Measurements from ENCODE around the gene TPSD1. TPM values are rescaled to one million over a fixed set of nuclear protein-coding genes. Genes with fewer than 3 reads are reported as not detected.

The TPSD1 gene
- total RNA-seq, 1 donor from 2014 or later: not detected

DNA sequence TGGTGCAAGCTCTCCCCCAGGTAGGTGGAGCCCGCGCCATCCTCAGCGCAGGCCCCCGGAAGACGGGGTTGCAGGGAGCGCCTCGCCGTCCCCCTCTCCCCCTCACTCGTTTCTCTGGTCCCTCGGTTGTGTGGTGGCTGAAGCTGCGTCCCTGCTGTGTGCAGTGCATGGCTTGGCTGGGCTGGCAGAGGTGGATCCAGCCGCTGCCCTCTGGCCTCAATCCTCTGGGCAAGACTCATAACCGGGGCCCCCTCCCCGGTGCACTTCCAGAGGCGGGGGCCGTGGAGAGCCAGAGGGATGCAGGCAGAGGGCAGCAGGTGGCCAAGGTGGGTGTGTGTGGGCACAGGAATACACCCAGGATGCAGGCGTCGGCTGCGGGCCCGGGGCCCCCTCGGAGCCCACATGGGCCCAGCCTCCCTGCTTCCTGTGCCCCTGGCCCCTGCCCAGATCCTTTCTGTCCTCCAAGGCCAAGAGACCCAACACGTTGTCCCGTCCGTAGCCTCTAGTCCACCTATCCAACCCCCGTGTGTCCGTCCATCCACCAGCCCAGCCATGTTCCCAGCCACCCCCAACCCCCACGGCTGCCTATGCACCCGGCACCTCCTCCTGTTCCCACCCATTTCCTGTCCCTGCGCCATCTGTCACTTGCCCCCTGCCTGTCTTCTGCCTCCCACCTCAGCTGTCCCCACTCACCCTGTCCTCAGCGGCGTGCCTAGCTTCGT, 40.1 kb upstream of the TPSD1 start:
- no peaks in the 10 kb centered on the region for H3K27me3 Mint-ChIP-seq
- no peaks in the 10 kb centered on the region for H3K4me1 Mint-ChIP-seq (ENCODE audit: unreplicated experiment)
- no peak overlapping the region for H3K27ac Mint-ChIP-seq
- no peaks in the 10 kb centered on the region for H3K36me3 Mint-ChIP-seq
- DNase-seq (ENCODE audit: extremely low spot score, unreplicated experiment): no peak
- no peaks in the 10 kb centered on the region for H3K9me3 Mint-ChIP-seq
- H3K4me3 Mint-ChIP-seq: no peak overlapping the region
- TF ChIP-seq CTCF (conservative IDR thresholded peaks at IDR 0.05): no peak

DNA sequence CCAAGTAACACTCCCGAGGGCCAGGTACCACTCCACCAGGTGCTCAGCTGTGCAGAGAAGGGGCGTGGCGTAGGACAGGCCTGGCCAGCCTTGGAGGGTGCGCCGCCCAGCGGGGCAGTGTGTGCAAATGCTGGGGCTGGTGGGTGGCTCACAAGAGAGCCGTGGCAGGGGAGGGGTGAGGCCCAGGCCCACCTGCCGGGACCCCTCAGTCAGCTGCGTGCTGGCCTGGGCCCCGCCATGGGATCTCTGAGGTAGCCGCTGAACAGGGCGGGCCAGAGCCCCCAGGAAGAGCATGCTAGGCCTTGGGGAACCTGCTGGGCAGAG, 39.6 kb upstream of the TPSD1 start:
- H3K27ac Mint-ChIP-seq: no peak overlapping the region
- H3K27me3 Mint-ChIP-seq: no peaks in the 10 kb centered on the region
- H3K9me3 Mint-ChIP-seq: no peaks in the 10 kb centered on the region
- no peak for TF ChIP-seq CTCF (conservative IDR thresholded peaks at IDR 0.05)
- H3K36me3 Mint-ChIP-seq: no peaks in the 10 kb centered on the region
- no peak overlapping the region for H3K4me3 Mint-ChIP-seq
- no peaks in the 10 kb centered on the region for H3K4me1 Mint-ChIP-seq (ENCODE audit: unreplicated experiment)
- DNase-seq (ENCODE audit: extremely low spot score, unreplicated experiment): no peak

DNA sequence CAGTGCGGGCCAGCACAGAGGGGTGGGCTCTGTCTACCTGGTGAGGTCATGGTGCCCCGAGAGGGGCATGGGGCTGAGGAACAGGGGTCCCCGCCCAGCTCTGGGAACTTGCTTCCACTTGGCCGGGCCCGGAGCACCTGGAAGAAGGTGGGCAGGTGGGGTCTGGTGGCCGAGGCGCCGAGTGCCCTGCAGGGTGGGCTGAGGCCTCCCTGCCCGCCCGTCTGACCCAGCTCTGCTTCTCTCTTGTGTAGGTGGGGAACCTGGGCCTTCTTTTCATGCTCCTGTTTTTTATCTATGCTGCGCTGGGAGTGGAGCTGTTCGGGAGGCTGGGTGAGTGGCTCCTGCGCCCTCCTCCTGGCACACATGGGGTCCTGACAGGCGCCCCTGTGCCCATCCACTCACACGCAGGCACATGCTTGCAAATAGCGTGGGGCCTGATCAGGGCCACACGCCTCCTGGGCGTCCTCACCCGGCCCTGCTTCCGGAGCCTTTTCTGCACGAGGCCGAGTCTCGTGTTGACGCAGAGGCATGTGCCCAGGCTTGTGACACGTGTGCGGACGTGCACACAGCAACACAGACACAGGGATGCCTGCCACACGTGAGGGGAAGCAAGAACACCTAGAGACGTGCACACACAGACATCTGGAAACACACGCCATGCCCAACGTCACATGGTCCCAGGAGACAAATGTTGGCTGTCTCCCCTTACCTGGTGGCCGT, 39.0 kb upstream of the TPSD1 start:
- H3K27ac Mint-ChIP-seq: no peak overlapping the region

DNA sequence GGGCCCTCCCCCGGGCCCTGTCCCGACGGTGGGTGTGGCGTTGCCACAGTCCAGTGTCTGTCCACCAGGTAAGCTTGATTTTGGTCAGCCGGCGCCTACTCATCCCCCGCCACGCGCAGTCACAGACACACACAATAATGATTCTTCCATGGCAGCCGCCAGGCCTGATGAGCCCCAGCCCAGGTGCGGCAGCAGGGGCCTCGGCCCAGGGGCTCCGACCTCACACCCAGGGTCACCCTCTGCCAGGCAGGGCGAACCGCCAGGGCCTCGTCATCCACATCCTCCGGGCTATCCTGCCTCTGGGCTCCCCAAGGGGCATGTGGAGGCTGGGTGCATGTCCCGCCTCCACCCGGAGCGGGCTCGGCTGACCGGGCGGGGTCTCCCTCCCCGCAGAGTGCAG, 38.3 kb upstream of the TPSD1 start:
- no peak for DNase-seq (ENCODE audit: extremely low spot score, unreplicated experiment)
- TF ChIP-seq CTCF (conservative IDR thresholded peaks at IDR 0.05): no peak
- Mint-ChIP-seq H3K27ac (no peak overlapping the region), H3K36me3 (no peaks in the 10 kb centered on the region), H3K4me1 (ENCODE audit: unreplicated experiment) (no peaks in the 10 kb centered on the region), H3K4me3 (no peak overlapping the region), H3K27me3 (no peaks in the 10 kb centered on the region), H3K9me3 (no peaks in the 10 kb centered on the region)

More for the DNA sequence above, 39.0 kb upstream of the TPSD1 start:
- Mint-ChIP-seq H3K27me3 (no peaks in the 10 kb centered on the region), H3K36me3 (no peaks in the 10 kb centered on the region), H3K4me1 (ENCODE audit: unreplicated experiment) (no peaks in the 10 kb centered on the region), H3K9me3 (no peaks in the 10 kb centered on the region), H3K4me3 (no peak overlapping the region)
- no peak for DNase-seq (ENCODE audit: extremely low spot score, unreplicated experiment)
- no peak for TF ChIP-seq CTCF (conservative IDR thresholded peaks at IDR 0.05)

GRCh38 chr16:1218061-1218929, 37.6 kb upstream of the TPSD1 start:
- H3K36me3 Mint-ChIP-seq: no peaks in the 10 kb centered on the region
- no peaks in the 10 kb centered on the region for H3K9me3 Mint-ChIP-seq
- TF ChIP-seq CTCF (conservative IDR thresholded peaks at IDR 0.05): no peak
- no peaks in the 10 kb centered on the region for H3K27me3 Mint-ChIP-seq
- H3K27ac Mint-ChIP-seq: no peak overlapping the region
- no peak overlapping the region for H3K4me3 Mint-ChIP-seq
- no peaks in the 10 kb centered on the region for H3K4me1 Mint-ChIP-seq (ENCODE audit: unreplicated experiment)
- DNase-seq (ENCODE audit: extremely low spot score, unreplicated experiment): no peak
